Measurements from ENCODE around the gene RBFOX2.

The RBFOX2 gene

DNA sequence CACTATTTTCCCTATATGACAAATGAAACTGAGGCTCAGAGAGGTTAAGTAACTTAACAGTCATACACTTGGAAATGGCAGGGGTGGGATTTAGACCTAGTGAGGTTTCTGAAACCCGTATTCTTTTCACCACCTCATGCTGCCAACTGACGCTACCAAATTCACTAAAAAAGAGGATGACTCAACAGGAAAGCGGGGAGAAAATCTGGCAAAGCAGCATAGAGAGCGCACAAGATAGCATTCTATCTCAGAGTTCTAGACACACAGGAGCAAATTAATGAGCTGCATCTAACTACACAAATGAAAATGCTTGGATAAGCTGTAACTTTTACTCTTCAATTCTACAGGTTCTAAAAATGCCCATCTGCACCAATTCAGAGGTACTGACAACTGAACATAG, 136.4 kb downstream of the RBFOX2 start:
- no peak for DNase-seq

DNA sequence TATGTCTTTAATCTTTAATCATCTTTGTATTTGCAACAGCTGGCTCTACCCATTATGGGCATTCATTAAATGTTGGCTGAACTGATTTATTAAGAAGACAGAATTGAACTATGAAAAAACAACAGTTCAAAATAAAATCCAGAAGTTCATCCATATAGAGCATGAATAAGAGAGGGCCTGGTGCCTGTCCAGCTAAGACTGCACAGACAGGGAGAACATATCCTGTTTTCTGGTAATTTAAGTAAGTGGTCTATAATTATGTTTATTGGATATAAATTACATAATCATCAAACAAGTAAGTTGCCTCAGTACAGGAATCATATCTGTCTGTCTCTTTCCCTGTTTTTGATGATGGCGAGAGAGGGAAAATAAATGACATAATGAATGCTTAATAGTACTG, 137.2 kb downstream of the RBFOX2 start:
- no peak for DNase-seq

DNA sequence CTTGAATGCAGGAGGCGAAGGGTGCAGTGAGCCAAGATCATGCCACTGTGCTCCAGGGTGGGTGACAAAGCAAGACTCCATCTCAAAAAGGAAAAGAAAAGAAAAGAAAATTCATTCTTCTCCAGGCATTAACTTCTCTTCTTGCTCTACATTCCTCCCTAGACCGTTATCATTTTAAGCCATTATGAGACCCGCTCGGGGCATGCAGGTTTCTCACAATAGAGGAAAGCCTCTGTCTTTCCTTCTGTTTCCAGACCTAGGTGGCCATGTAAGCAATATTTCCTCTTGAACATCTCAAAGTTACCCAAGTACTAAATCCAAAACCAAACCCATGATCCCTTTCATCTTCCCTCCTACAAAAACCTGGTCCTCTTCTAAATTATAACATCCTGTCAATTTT, 139.6 kb downstream of the RBFOX2 start:
- DNase-seq: no peak

DNA sequence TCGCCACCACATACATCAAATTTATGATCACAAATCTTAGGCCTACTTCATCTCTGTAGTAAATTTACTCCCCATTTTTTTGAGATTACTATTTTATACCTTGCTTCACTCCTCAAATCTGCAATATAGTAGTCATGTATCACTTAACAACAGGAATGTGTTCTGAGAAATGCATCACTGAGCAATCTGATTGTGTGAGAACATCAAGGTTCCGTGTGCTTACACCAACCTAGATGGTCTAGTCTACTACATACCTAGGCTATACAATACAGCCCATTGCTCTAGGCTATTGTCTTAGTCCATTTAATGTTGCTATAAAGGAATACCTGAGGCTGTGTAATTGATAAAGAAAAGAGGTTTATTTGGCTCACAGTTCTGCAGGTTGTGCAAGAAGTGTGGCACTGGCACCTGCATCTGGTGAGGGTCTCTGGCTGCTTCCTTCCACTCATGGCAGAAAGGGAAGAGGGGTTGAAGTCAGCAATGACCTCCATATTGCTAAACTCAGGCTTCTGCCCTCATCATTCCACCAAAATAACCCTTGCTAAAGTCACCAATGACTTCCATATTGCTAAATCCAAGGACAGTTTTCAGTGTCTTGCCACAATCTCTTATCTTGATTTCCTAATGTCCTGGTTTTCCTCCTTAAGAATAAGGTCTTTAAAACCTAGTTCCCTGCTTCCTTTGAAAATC, 140.3 kb downstream of the RBFOX2 start:
- no peak for DNase-seq

DNA sequence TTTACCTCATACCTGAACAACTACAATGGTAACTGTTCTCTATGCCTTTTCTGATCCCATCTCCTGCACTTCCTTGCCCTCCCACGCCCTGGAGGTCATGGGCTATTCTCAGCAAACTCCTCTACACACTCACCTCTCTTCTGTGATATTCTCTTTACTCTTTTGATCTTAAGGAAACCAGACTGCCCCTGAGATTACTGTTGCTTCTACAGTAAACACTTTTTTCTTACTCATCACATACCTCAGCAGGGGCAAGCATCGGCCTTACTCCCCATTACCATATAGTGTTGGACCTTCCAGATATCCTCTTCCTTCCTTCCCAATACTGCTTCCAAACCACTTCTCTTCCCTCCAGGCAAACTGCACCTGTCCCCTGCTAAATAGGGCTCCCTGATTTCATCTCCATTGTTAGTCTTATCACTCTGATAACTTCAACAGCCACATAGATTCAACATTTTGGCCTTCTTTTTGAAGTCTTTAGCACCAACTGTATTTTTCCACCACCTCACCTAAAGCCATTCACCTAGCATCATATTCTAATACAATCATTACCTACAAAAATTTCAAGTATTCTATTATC, 141.2 kb downstream of the RBFOX2 start:
- DNase-seq: no peak

DNA sequence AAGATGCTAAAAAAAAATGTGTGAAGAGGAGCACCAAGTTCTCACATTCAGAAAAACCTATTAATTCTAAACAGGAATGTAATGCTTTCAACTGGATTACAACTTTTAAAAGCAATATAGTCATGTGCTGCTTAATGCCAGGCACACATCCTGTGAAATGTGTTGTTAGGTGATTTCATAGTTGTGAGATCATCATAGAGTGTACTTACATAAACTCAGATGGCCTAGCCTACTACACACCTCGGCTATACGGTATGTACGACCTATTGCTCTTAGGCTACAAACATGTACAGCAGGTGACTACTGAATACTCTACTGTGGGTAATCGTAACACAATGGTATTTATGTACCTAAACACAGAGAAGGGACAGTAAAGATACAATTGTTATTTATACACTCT, 142.3 kb downstream of the RBFOX2 start:
- DNase-seq: no peak

DNA sequence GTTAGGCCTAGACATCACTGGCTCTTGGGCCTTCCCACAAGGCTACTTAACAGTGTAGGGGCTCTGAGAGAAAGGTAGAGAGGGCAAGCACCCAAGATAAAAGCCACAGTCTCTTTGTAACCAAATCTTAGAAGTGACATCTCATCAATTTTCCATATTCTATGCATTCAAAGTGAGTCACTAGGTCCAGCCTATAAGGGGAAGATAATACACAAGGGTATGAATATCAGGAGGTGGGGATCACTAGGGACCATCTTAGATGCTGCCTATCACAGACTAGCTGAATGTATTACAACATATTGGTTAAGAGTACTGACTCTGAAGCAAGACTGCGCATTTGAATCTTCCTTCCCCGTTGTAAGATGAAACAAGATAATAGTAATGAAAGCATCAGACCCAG, 144.1 kb downstream of the RBFOX2 start:
- DNase-seq: no peak

DNA sequence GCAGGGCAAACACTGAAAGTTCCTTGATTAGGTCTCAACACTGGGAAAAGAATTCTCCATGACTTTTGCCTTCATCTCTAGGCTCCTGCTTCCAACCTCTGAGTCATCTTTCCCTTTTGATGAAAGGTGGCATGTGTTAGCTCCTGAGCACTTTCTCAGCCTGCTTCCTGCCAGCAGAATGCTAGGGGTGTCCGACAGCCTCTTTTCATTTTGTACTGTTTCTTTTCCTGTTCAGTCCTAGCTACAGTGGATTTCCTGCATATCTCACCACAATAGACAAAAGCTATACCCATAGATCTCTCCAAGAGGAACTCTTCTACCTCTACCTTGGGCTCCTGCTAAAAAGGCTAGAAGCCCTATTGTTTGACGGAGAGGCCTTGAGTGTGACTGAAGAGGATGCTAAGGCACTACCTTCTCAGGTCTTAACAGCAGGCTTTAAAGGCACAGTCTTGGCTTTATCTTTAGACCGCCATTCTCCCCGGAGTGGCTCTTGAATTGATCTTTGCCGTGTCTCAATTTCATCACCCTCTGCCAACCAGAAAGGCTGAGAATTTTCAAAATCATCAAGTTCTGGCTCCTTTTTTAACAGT, 145.5 kb downstream of the RBFOX2 start:
- no peak for DNase-seq

DNA sequence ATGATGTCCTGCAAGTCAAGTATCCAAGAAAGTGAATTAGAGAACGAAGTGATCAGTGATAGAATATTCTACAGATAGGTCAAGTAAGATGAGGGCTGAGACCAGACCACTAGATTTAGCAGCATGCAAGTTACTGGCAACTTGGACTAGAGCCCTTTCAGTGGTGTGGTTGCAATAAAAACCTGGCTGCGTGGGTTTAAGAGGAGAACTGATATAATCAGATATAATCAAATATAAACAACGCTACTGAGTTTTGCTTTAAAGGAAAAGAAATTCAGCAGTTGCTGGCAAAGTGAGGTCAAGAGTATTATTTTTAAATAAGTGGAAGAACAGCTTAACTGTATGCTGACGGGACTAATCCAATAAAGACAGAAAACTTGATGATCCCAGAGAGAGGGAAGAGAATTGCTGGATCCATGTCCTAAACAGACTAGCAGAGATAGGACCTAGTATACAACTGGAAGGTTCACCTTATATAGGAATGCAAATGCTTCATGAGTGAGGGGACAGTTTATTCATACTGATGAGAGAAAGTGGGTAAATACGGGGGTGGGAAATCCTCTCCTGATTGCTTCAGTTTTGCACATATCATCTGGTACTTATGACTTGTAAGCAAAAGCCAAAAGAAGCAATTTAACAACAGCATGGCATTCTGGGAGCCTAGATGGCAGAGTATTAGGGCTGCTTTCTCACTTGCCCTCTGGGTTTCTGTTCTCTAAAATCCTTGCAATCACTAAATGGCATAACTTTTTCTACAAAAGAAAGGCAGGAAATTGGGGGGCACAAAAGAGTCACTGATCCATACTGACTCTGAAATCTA, 146.2 kb downstream of the RBFOX2 start:
- DNase-seq: no peak

DNA sequence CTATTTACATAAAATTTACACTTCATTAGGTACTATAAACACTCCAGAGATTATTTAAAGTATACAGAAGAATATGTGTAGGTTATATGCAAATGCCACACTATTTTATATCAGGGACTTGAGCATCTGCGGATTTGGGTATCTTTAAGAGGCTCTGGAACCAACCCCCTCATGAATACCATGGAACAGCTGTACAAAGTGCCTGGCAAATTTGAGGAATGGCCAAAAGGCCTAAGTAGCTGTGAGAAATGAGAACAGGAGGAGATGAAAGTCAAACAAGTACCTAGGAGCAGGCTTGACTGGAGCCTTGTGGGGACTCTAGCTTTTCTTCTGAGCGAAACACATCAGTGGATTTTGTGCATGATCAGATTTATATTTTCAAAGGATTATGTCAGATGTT, 149.3 kb downstream of the RBFOX2 start:
- DNase-seq: no peak

DNA sequence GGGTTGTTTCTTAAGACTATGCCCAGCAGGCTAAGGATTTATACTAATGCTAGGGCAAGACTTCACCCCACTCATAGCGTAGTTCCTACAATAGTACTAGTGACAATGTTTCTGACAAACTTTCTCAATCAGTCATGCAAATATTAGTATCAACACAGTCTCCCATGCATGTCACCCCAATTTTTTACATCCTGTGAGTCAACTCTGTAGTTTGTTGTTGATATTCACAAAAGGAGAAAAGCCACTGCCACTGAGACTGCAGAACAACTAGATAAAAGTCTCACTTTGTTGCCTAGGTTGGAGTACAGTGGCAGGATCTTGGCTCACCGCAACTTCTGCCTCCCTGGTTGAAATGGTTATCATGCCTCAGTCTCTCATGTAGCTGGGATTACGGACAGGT, 155.2 kb downstream of the RBFOX2 start:
- no peak for DNase-seq

DNA sequence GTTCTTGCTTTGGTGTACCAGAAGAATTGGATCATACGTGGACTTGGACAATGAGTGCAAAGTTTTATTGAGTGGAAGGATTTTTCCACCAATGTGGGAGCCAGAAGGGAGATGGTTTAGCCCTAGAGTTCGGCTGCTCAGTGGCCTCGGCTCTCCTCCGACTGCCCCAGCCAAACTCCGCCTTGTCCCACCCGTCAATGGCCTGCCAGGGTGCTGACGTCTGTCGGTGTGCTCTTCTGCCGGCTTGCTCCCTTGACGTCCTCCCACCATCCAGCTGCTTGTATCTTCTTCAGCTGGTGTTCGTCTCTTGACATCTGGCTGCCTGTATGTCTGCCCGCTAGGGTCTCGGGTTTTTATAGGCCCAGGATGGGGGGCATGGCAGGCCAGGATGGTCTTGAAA, 156.2 kb downstream of the RBFOX2 start:
- no peak for DNase-seq

DNA sequence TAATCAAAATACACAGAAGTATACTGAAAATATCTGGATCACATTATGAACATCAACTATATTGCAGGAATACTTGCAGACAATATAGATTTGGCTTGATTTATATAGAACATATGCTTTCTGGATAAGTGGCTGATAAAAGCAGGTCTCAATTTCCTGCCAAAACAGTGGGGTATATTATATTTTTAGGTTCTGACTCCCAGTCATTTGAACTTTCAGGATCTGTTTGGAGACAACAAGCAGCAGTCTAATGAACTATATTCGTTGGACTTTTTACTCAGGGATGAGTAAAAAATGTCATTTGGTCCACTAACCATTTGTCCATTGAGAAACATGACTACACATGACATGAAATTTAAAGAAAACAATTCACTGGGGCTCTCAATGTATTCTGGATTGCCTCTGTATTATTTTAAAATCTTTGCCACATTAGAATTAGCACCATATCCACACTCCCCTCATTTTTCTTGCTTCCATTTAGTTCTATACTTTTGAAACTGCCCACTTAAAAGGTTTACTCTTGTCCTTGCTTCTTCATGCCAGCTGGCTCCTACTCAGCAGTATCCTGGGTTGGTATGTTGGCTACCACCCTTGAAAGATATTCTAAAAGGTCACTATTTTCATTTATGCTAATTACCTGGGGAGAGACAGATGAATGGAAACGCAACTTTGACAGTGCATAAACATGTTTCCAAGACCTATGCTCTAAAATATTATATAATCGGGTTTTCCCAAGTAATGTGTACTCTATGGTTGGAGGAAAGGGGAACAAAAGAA, 157.9 kb downstream of the RBFOX2 start:
- DNase-seq: no peak

DNA sequence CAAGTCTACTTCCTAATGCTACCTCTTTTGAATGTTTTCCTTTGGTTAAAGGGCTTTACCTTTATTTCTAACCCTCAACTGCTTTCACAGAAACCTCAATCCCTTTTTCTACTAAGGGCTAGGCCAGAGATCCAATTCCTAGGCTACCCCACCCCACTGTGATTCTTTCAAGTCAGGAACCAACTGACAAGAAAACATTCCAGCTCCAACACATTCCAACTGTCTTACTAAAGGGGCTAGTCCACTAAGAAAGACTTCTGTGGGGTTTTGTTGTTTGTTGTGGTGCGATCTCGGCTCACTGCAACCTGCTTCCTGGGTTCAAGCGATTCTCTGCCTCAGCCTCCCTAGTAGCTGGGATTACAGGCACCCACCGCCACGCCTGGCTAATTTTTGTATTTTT, 159.7 kb downstream of the RBFOX2 start:
- no peak for DNase-seq

DNA sequence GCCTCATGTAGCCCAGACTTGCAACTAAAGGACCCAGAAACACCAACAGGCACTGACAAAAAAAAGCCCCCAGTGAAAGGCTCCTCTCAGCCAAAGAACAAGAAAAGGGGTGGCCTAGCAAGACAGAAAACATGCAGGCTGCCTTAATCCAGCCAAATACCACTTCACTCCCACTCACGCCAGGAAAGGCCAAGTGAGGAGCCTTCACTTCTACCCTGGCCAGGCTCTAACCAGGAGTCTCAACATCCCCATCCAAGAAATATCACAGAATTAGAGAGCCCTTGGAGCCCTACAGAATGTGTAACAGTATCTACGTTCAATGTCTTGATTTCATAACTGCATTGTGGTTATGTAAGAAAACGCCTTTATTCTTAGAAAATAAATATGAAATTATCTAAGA, 162.0 kb downstream of the RBFOX2 start:
- no peak for DNase-seq

DNA sequence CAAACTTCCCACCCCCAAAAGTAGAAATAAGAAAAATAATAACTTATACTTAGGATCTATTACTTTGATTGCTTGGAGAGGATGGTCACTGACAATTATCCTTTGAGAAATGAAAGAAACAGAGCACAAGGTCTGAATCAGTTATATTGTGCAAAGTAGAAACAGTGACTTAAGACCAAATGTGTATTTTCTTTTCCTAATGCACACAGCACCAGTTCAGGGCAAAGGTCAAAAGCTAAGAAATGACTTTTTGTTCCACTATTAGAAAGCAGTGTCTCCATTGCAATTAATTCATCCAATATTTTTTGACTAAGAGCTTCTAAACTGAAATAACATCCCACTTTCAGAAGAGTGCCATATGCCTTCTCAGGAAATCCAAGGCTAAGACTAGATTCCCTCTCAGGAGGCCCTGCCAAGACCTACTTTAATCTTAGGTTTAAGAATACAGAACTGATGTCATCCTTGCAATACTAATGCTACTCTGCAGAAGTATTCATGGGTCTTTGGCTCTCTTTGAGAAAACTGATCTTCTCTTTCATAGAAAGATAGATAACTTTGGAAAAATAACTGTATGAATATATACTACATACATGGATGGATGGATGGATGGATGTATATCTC, 164.0 kb downstream of the RBFOX2 start:
- no peak for DNase-seq

DNA sequence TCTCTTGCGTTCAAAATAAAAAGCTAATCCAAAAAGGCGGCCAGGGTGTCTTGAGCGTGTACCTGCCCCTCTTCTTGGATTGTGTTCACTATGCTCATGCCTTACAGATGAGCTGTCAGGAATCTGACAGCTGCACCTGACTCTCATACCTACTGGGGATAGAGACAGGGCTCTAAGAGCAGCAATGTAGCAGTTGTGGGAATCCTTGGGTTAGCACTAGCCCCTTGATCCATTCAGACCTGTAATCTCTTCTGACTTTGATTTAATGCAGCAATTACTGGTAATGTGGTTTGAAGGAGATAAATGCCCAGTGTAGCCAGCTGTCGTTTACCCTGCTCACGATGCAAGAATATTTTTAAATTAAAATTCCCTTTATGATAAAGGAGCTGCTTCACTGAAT, 165.2 kb downstream of the RBFOX2 start:
- DNase-seq: no peak

DNA sequence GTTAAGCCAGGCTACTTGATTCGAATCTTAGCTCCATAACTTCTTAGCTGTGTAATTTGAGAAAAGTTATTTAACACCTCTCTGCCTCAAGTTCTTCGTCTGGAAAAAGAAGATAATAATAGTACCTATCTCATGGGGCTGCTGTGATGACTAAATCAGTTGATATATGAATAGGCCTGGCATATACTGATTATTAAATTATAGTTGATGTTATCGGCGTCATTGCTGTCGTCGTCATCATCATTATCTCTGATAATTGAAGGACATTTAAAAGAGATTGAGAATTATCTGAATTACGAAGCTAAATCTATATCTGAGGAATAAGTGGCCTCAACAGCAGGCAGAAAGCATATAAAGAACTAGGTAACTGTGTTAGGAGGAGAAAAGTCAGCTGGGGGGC, 165.9 kb downstream of the RBFOX2 start:
- no peak for DNase-seq

DNA sequence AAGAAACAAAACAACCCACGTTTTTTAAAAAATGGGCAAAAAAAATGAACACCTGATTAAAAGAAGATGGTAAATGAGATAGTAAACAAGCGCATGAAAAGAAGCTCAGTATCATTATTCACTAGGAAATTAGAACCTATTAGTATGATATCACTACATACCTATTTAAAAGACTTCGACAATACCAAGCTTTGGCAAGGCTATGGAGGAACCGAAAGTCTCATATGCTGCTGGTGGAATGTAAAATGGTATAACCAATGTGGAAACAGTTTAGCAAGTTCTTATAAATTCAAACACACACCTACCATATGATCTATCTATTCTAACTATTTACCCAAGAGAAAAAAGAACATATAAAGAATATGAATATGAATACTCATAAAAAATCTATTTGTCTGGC, 167.2 kb downstream of the RBFOX2 start:
- no peak for DNase-seq

DNA sequence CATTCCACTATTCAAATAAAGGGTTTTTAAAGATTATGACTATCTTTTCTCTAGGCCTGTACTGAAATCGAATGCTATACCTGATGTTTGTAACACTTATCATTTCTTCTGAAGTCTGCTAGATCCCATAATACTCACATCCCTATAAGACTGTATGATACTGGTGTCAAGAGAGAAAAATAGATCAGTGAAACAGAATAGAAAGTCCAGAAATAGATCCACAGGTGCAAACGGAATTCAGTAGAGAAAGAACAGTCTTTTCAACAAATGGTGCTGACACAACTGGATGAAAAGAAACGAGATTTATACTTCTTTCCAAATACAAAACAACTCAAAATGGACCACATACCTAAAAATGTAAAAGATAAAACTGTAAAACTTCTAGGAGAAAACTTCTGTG, 167.8 kb downstream of the RBFOX2 start:
- DNase-seq: no peak

DNA sequence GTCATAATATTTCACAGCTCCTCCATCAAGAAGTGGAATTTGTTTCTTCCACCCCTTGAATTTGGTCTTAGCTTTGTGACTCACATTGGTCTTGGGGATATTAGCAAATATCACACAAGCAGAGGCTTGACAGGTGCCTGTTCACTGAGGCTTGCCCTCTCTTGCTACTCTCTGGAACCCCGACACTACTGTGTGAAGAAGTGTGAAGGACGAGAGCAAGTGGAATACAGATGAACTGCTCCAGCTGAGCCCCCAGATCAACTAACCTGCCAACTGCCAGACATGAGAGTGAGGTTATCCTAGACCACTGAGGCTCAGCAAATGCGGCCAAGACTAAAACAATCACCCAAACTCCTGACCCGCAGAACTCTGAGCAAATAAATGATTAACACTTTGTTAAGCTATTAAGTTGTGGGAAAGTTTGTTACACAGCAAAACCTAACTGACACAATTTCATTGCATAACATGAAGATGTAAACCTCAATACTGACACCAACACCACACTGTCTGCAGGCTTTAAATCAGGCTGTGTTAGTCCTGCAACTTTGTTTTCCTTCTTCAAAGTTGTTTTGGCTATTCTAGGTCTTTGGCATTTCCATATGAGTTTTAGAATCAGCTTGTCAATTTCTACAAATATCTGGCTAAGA, 168.4 kb downstream of the RBFOX2 start:
- DNase-seq: no peak

DNA sequence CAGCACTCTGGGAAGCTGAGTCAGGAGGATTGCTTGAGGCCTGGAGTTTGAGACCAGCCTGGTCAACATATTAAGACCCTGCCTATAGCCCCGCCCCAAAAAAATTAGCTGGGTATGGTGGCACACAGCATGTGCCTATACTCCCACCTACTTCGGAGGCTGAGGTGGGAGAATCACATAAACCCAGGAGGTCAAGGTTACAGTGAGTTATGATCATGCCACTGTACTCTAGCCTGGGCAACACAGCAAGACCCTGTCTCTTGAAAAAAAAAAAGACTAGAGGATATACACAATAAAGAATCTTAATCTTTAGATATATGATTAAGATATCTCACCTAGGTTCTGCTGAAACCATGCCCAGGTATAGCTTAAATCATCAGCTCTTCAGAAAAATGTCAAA, 174.3 kb downstream of the RBFOX2 start:
- DNase-seq: no peak
